GM12892 (cell line): Measurements from ENCODE around the gene TMEM184B.

Source experiments
- DNase-seq: peaks from one replicate; pipeline ENCODE4 v3.0.0; 2011; ENCODE audit not compliant: insufficient read length
- FAIRE-seq: peaks from 2 replicates; lab custom pipeline; 2011; peaks lifted over from hg19 to GRCh38; lab: Jason Lieb, UNC
- POLR2A ChIP-seq: IDR thresholded peaks from 2 replicates; pipeline ENCODE4 v1.6.1; 2011; ENCODE audit warnings: low read depth, low read length, control low read depth
- POLR2AphosphoS5 ChIP-seq: IDR thresholded peaks from 2 replicates; pipeline ENCODE4 v1.6.1; 2011; ENCODE audit warnings: low read depth, low read length, control low read depth
- TAF1 ChIP-seq: IDR thresholded peaks from 2 replicates; pipeline ENCODE4 v1.6.1; 2011; ENCODE audit warnings: low read depth, mild to moderate bottlenecking, control low read depth, low read length, borderline replicate concordance

TMEM184B gene

GRCh38 chr22:38226853-38227649 lies 45.8 kb downstream of the TMEM184B start:
- FAIRE-seq (no peak), DNase-seq (no peak)
- no peak for TF ChIP-seq POLR2AphosphoS5

GRCh38 chr22:38223289-38223960 lies 49.4 kb downstream of the TMEM184B start:
- no peak for DNase-seq
- no peak for FAIRE-seq
- no peak for TF ChIP-seq TAF1

- no peak for FAIRE-seq
- TF ChIP-seq TAF1: no peak
- TF ChIP-seq POLR2AphosphoS5: no peak
- no peak for TF ChIP-seq POLR2A
- DNase-seq: no peak
Observed at GRCh38 chr22:38222797-38223119, 50.1 kb downstream of the TMEM184B start.

- no peak for DNase-seq
- no peak for FAIRE-seq
Observed at GRCh38 chr22:38221908-38222796, 50.7 kb downstream of the TMEM184B start.

GRCh38 chr22:38221407-38221806 lies 51.4 kb downstream of the TMEM184B start:
- TF ChIP-seq TAF1: no peak
- no peak for DNase-seq
- no peak for FAIRE-seq

More at GRCh38 chr22:38221908-38222796, 50.7 kb downstream of the TMEM184B start:
- TF ChIP-seq TAF1 (no peak), POLR2A (no peak)

- no peak for TF ChIP-seq TAF1
- no peak for TF ChIP-seq POLR2AphosphoS5
- TF ChIP-seq POLR2A: no peak
- FAIRE-seq (no peak), DNase-seq (no peak)
Observed at GRCh38 chr22:38220653-38221386, 52.0 kb downstream of the TMEM184B start.

- DNase-seq (no peak), FAIRE-seq (no peak)
- TF ChIP-seq POLR2A (no peak), TAF1 (no peak), POLR2AphosphoS5 (no peak)
Observed at GRCh38 chr22:38220163-38220562, 52.6 kb downstream of the TMEM184B start.

- FAIRE-seq (no peak), DNase-seq (no peak)
- TF ChIP-seq TAF1 (no peak), POLR2A (no peak), POLR2AphosphoS5 (no peak)
Observed at GRCh38 chr22:38219632-38220031, 53.2 kb downstream of the TMEM184B start.

GRCh38 chr22:38218661-38219622 lies 53.9 kb downstream of the TMEM184B start:
- DNase-seq (no peak), FAIRE-seq (peak; percentile 93)
- TF ChIP-seq TAF1 (no peak), POLR2AphosphoS5 (no peak), POLR2A (no peak)

- FAIRE-seq (peak; percentile 78), DNase-seq (no peak)
- no peak for TF ChIP-seq POLR2AphosphoS5
- TF ChIP-seq POLR2A: no peak
- no peak for TF ChIP-seq TAF1
Observed at GRCh38 chr22:38215156-38216038, 57.4 kb downstream of the TMEM184B start.
